BLaER1 treated with 17β-estradiol and CSF1 and Interleukin-3, amounts not matched to agents 10 nM and 100 nM (cell line): ENCODE data around the gene RBP3.

ENCODE experiments used
- H3K27ac ChIP-seq, 11 experiments: shearing (Covaris generic); formaldehyde crosslinking; 2 replicates each; pipeline ENCODE4 v1.8.1; 2022
- H3K27me3 ChIP-seq, 11 experiments: shearing (Covaris generic); formaldehyde crosslinking; 2 replicates each; pipeline ENCODE4 v1.8.1; 2022
- H3K36me3 ChIP-seq, 11 experiments: shearing (Covaris generic); formaldehyde crosslinking; 2 replicates each; pipeline ENCODE4 v1.8.1; 2022
- H3K4me1 ChIP-seq, 10 experiments: shearing (Covaris generic); formaldehyde crosslinking; 2 replicates each; pipeline ENCODE4 v1.8.1; 2022
- H3K4me2 ChIP-seq, 11 experiments: shearing (Covaris generic); formaldehyde crosslinking; 2 replicates each; pipeline ENCODE4 v1.8.1; 2022
- H3K4me3 ChIP-seq, 10 experiments: shearing (Covaris generic); formaldehyde crosslinking; 2 replicates each; pipeline ENCODE4 v1.8.1; 2022
- H3K9ac ChIP-seq, 11 experiments: shearing (Covaris generic); formaldehyde crosslinking; 2 replicates each; pipeline ENCODE4 v1.8.1; 2022
- H3K9me3 ChIP-seq, 11 experiments: shearing (Covaris generic); formaldehyde crosslinking; replicated peaks in 1 of 11; 2 replicates each; pipeline ENCODE4 v1.8.1; 2022
- H4K20me1 ChIP-seq, 11 experiments: shearing (Covaris generic); formaldehyde crosslinking; 2 replicates each; pipeline ENCODE4 v1.8.1; 2022
- Cebpa-rat ChIP-seq, 11 experiments: shearing (Covaris generic); IDR thresholded peaks; 2 replicates each; pipeline ENCODE4 v1.8.1; 2022

The RBP3 gene

GRCh38 chr10:47359101-47359500 is 10.9 kb downstream of the RBP3 start:
- Histone ChIP-seq H3K4me3 (no peak overlapping the region), H4K20me1 (no peaks in the 10 kb centered on the region; a peak in 1 of 22 replicates), H3K4me1 (peaks cover 0 to 10% (median 7%) of the 10 kb centered on the region in 10 experiments; a peak in 10 of 20 replicates), H3K4me2 (no peak overlapping the region), H3K9me3 (no peaks in the 10 kb centered on the region), H3K9ac (no peak overlapping the region), H3K36me3 (no peaks in the 10 kb centered on the region), H3K27ac (no peak overlapping the region), H3K27me3 (no peaks in the 10 kb centered on the region)
- no peak for TF ChIP-seq Cebpa-rat (IDR thresholded peaks at IDR 0.05)

- no peak overlapping the region for H3K9ac ChIP-seq
- H3K4me3 ChIP-seq: no peak overlapping the region
- no peaks in the 10 kb centered on the region for H3K36me3 ChIP-seq
- no peaks in the 10 kb centered on the region; a peak in 1 of 22 replicates for H4K20me1 ChIP-seq
- no peaks in the 10 kb centered on the region for H3K9me3 ChIP-seq
- no peak for TF ChIP-seq Cebpa-rat (IDR thresholded peaks at IDR 0.05)
- H3K4me2 ChIP-seq: peak overlapping the region in 5 of 11 experiments; percentile 5 to 37 (median 23); a peak in 3 of 22 replicates
- H3K27me3 ChIP-seq: no peaks in the 10 kb centered on the region
- peaks cover 0 to 10% (median 7%) of the 10 kb centered on the region in 10 experiments; a peak in 10 of 20 replicates for H3K4me1 ChIP-seq
- no peak overlapping the region; a peak in 1 of 22 replicates for H3K27ac ChIP-seq
These were observed 11.7 kb downstream of the RBP3 start for GRCh38 chr10:47359626-47360418.

- no peak overlapping the region for H3K4me3 ChIP-seq
- H3K27ac ChIP-seq: no peak overlapping the region; a peak in 1 of 22 replicates
- no peaks in the 10 kb centered on the region for H3K27me3 ChIP-seq
- H3K4me1 ChIP-seq: peaks cover 0 to 10% (median 7%) of the 10 kb centered on the region in 10 experiments; a peak in 10 of 20 replicates
- H3K9ac ChIP-seq: no peak overlapping the region
- no peaks in the 10 kb centered on the region for H3K36me3 ChIP-seq
- H3K4me2 ChIP-seq: peak overlapping the region in 5 of 11 experiments; percentile 5 to 37 (median 23); a peak in 4 of 22 replicates
- TF ChIP-seq Cebpa-rat (IDR thresholded peaks at IDR 0.05): no peak
- no peaks in the 10 kb centered on the region; a peak in 1 of 22 replicates for H4K20me1 ChIP-seq
- no peaks in the 10 kb centered on the region for H3K9me3 ChIP-seq
These were observed 12.4 kb downstream of the RBP3 start for GRCh38 chr10:47360419-47361040.

- Histone ChIP-seq H3K9me3 (no peaks in the 10 kb centered on the region), H3K4me3 (no peak overlapping the region), H4K20me1 (no peaks in the 10 kb centered on the region; a peak in 1 of 22 replicates), H3K27me3 (no peaks in the 10 kb centered on the region), H3K9ac (no peak overlapping the region), H3K27ac (no peak overlapping the region), H3K36me3 (no peaks in the 10 kb centered on the region), H3K4me1 (peaks cover 0 to 10% (median 7%) of the 10 kb centered on the region in 10 experiments; a peak in 10 of 20 replicates), H3K4me2 (no peak overlapping the region)
- TF ChIP-seq Cebpa-rat (IDR thresholded peaks at IDR 0.05): no peak
These were observed 13.1 kb downstream of the RBP3 start for GRCh38 chr10:47361293-47361692.

GRCh38 chr10:47362199-47362598 is 14.0 kb downstream of the RBP3 start:
- no peak overlapping the region for H3K4me3 ChIP-seq
- TF ChIP-seq Cebpa-rat (IDR thresholded peaks at IDR 0.05): no peak
- no peaks in the 10 kb centered on the region for H3K9me3 ChIP-seq
- H3K36me3 ChIP-seq: no peaks in the 10 kb centered on the region
- no peak overlapping the region for H3K9ac ChIP-seq
- peaks cover 0 to 10% (median 7%) of the 10 kb centered on the region in 10 experiments; a peak in 10 of 20 replicates for H3K4me1 ChIP-seq
- H3K27me3 ChIP-seq: no peaks in the 10 kb centered on the region
- no peak overlapping the region for H3K27ac ChIP-seq
- H4K20me1 ChIP-seq: no peaks in the 10 kb centered on the region; a peak in 1 of 22 replicates
- H3K4me2 ChIP-seq: no peak overlapping the region

GRCh38 chr10:47363781-47364180 is 15.6 kb downstream of the RBP3 start:
- H3K27me3 ChIP-seq: no peaks in the 10 kb centered on the region
- no peak overlapping the region for H3K4me3 ChIP-seq
- no peaks in the 10 kb centered on the region for H3K9me3 ChIP-seq
- H3K4me1 ChIP-seq: peaks cover 0 to 26% (median 17%) of the 10 kb centered on the region in 10 experiments; a peak in 13 of 20 replicates
- no peaks in the 10 kb centered on the region for H3K36me3 ChIP-seq
- H4K20me1 ChIP-seq: no peaks in the 10 kb centered on the region
- no peak for TF ChIP-seq Cebpa-rat (IDR thresholded peaks at IDR 0.05)
- H3K4me2 ChIP-seq: no peak overlapping the region
- no peak overlapping the region for H3K27ac ChIP-seq
- no peak overlapping the region for H3K9ac ChIP-seq

GRCh38 chr10:47364366-47364765 is 16.2 kb downstream of the RBP3 start:
- no peak overlapping the region for H3K9ac ChIP-seq
- no peaks in the 10 kb centered on the region for H3K9me3 ChIP-seq
- H3K27me3 ChIP-seq: no peaks in the 10 kb centered on the region
- H3K4me2 ChIP-seq: no peak overlapping the region
- H3K27ac ChIP-seq: no peak overlapping the region
- TF ChIP-seq Cebpa-rat (IDR thresholded peaks at IDR 0.05): no peak
- H4K20me1 ChIP-seq: no peaks in the 10 kb centered on the region
- H3K4me3 ChIP-seq: no peak overlapping the region
- H3K4me1 ChIP-seq: peaks cover 0 to 30% (median 17%) of the 10 kb centered on the region in 10 experiments; a peak in 13 of 20 replicates
- no peaks in the 10 kb centered on the region for H3K36me3 ChIP-seq

GRCh38 chr10:47364911-47365310 is 16.7 kb downstream of the RBP3 start:
- H3K9ac ChIP-seq: no peak overlapping the region
- no peaks in the 10 kb centered on the region for H4K20me1 ChIP-seq
- no peak overlapping the region for H3K4me3 ChIP-seq
- no peaks in the 10 kb centered on the region for H3K9me3 ChIP-seq
- no peaks in the 10 kb centered on the region for H3K36me3 ChIP-seq
- H3K4me2 ChIP-seq: no peak overlapping the region
- H3K27me3 ChIP-seq: no peaks in the 10 kb centered on the region
- H3K27ac ChIP-seq: no peak overlapping the region
- no peak for TF ChIP-seq Cebpa-rat (IDR thresholded peaks at IDR 0.05)
- peaks cover 0 to 32% (median 17%) of the 10 kb centered on the region in 10 experiments; a peak in 13 of 20 replicates for H3K4me1 ChIP-seq

- Histone ChIP-seq H4K20me1 (no peaks in the 10 kb centered on the region), H3K9me3 (no peaks in the 10 kb centered on the region), H3K27me3 (no peaks in the 10 kb centered on the region), H3K9ac (no peak overlapping the region), H3K27ac (no peak overlapping the region), H3K4me3 (no peak overlapping the region), H3K4me2 (no peak overlapping the region), H3K4me1 (peaks cover 0 to 33% (median 15%) of the 10 kb centered on the region in 10 experiments; a peak in 12 of 20 replicates), H3K36me3 (no peaks in the 10 kb centered on the region)
- no peak for TF ChIP-seq Cebpa-rat (IDR thresholded peaks at IDR 0.05)
These were observed 17.4 kb downstream of the RBP3 start for GRCh38 chr10:47365431-47366180.
